ENCODE measurements around the gene MAPK10.
"Not testable (repeated sequence)": the region's sequence is repeated elsewhere in the genome, so short reads cannot be mapped to it uniquely, and the experiment has no call there.

Gene MAPK10

GRCh38 chr4:86106475-86106874, 253.4 kb downstream of the MAPK10 start:
- DNase-seq (ENCODE audit: low read depth) = no peak

- DNase-seq (ENCODE audit: low read depth) = no peak
Observed at GRCh38 chr4:86101841-86102240, 258.0 kb downstream of the MAPK10 start.

GRCh38 chr4:86101410-86101809, 258.4 kb downstream of the MAPK10 start:
- DNase-seq (ENCODE audit: low read depth) = no peak

- DNase-seq (ENCODE audit: low read depth) = no peak
Observed at GRCh38 chr4:86100539-86101215, 259.2 kb downstream of the MAPK10 start.

- no peak for DNase-seq (ENCODE audit: low read depth)
Observed at GRCh38 chr4:86099348-86099747, 260.5 kb downstream of the MAPK10 start.

GRCh38 chr4:86098691-86099090, 261.2 kb downstream of the MAPK10 start:
- DNase-seq (ENCODE audit: low read depth) = no peak

GRCh38 chr4:86096373-86096772, 263.5 kb downstream of the MAPK10 start:
- DNase-seq (ENCODE audit: low read depth) = no peak

GRCh38 chr4:86092684-86093083, 267.2 kb downstream of the MAPK10 start:
- DNase-seq (ENCODE audit: low read depth) = no peak

GRCh38 chr4:86091201-86091600, 268.7 kb downstream of the MAPK10 start:
- DNase-seq (ENCODE audit: low read depth) = no peak

- DNase-seq (ENCODE audit: low read depth) = no peak
Observed at GRCh38 chr4:86089781-86090323, 270.0 kb downstream of the MAPK10 start.

- DNase-seq (ENCODE audit: low read depth) = no peak
Observed at GRCh38 chr4:86089053-86089452, 270.8 kb downstream of the MAPK10 start.

- not testable (repeated sequence) for DNase-seq (ENCODE audit: low read depth)
Observed at GRCh38 chr4:86075796-86076195, 284.1 kb downstream of the MAPK10 start.

- no peak for DNase-seq (ENCODE audit: low read depth)
Observed at GRCh38 chr4:86060341-86060740, 299.5 kb downstream of the MAPK10 start.

GRCh38 chr4:86058621-86059020, 301.2 kb downstream of the MAPK10 start:
- DNase-seq (ENCODE audit: low read depth) = no peak

GRCh38 chr4:86055898-86056297, 304.0 kb downstream of the MAPK10 start:
- no peak for DNase-seq (ENCODE audit: low read depth)

- no peak for DNase-seq (ENCODE audit: low read depth)
Observed at GRCh38 chr4:86054286-86055032, 305.4 kb downstream of the MAPK10 start.

- no peak for DNase-seq (ENCODE audit: low read depth)
Observed at GRCh38 chr4:86050496-86050895, 309.4 kb downstream of the MAPK10 start.

GRCh38 chr4:86048426-86048825, 311.4 kb downstream of the MAPK10 start:
- no peak for DNase-seq (ENCODE audit: low read depth)

- no peak for DNase-seq (ENCODE audit: low read depth)
Observed at GRCh38 chr4:86044593-86044985, 315.3 kb downstream of the MAPK10 start.

- DNase-seq (ENCODE audit: low read depth) = no peak
Observed at GRCh38 chr4:86043755-86044592, 315.9 kb downstream of the MAPK10 start.

GRCh38 chr4:86038037-86038436, 321.8 kb downstream of the MAPK10 start:
- no peak for DNase-seq (ENCODE audit: low read depth)

- DNase-seq (ENCODE audit: low read depth) = no peak
Observed at GRCh38 chr4:86036736-86037135, 323.1 kb downstream of the MAPK10 start.

- DNase-seq (ENCODE audit: low read depth) = no peak
Observed at GRCh38 chr4:86035688-86036087, 324.2 kb downstream of the MAPK10 start.
